HAP-1 (cell line): ENCODE measurements around the gene HAND1.

ENCODE experiments used
- DNase-seq, 2 experiments: peaks; one replicate each; pipeline ENCODE4 v3.0.0-alpha.2; 2016 to 2020; ENCODE audit warnings: low spot score in 2 of 2
- H3K27me3 ChIP-seq: fragments of 250-450 bp; sonication (Bioruptor Pico); 2 replicates; pipeline ENCODE4 v1.5.1; 2020; ENCODE audit warnings: low read depth, mild to moderate bottlenecking, moderate library complexity
- H3K36me3 ChIP-seq: fragments of 250-450 bp; sonication (Bioruptor Pico); replicated peaks from 2 replicates; pipeline ENCODE4 v1.5.1; 2020; ENCODE audit warnings: mild to moderate bottlenecking
- H3K4me1 ChIP-seq: fragments of 250-450 bp; sonication (Bioruptor Pico); 2 replicates; pipeline ENCODE4 v1.5.1; 2020; ENCODE audit warnings: mild to moderate bottlenecking
- H3K4me3 ChIP-seq: fragments of 250-450 bp; sonication (Bioruptor Pico); 2 replicates; pipeline ENCODE4 v1.5.1; 2020; ENCODE audit warnings: mild to moderate bottlenecking, moderate library complexity
- H3K9me3 ChIP-seq: fragments of 250-450 bp; sonication (Bioruptor Pico); 2 replicates; pipeline ENCODE4 v1.5.1; 2020; ENCODE audit warnings: mild to moderate bottlenecking, moderate library complexity
- in situ Hi-C: fragments of 300-500 bp; cut with MboI; formaldehyde crosslinking; loops from 3 replicates; pipeline ENCODE4 v1.14.3; 2020; ENCODE audit warnings: low sequenced_read_pairs, inconsistent platforms, mixed read lengths

Gene HAND1

GRCh38 chr5:154494036-154494435 lies 16.0 kb upstream of the HAND1 start:
- Histone ChIP-seq H3K4me3 (no peak overlapping the region), H3K4me1 (no peaks in the 10 kb centered on the region), H3K27me3 (peaks cover 70% of the 10 kb centered on the region), H3K36me3 (no peaks in the 10 kb centered on the region), H3K9me3 (no peaks in the 10 kb centered on the region)
- in situ Hi-C loops: no loop called here
- no peak for DNase-seq

GRCh38 chr5:154493274-154493673 lies 15.2 kb upstream of the HAND1 start:
- no peaks in the 10 kb centered on the region for H3K9me3 ChIP-seq
- no peak for DNase-seq
- no peak overlapping the region for H3K4me3 ChIP-seq
- no peaks in the 10 kb centered on the region for H3K4me1 ChIP-seq
- in situ Hi-C loops: no loop called here
- no peaks in the 10 kb centered on the region for H3K36me3 ChIP-seq
- H3K27me3 ChIP-seq: peaks cover 76% of the 10 kb centered on the region

GRCh38 chr5:154491941-154492340 lies 13.9 kb upstream of the HAND1 start:
- H3K36me3 ChIP-seq: no peaks in the 10 kb centered on the region
- no peaks in the 10 kb centered on the region for H3K4me1 ChIP-seq
- no peaks in the 10 kb centered on the region for H3K9me3 ChIP-seq
- DNase-seq: no peak
- H3K27me3 ChIP-seq: peaks cover 84% of the 10 kb centered on the region
- H3K4me3 ChIP-seq: no peak overlapping the region
- in situ Hi-C loops: no loop called here

- Histone ChIP-seq H3K9me3 (no peaks in the 10 kb centered on the region), H3K36me3 (no peaks in the 10 kb centered on the region), H3K4me1 (peaks cover 24% of the 10 kb centered on the region), H3K4me3 (no peak overlapping the region), H3K27me3 (peaks cover 84% of the 10 kb centered on the region)
- in situ Hi-C loops: no loop called here
- DNase-seq: no peak
Measured at GRCh38 chr5:154487541-154487940, 9.5 kb upstream of the HAND1 start.

- Histone ChIP-seq H3K36me3 (no peaks in the 10 kb centered on the region), H3K27me3 (peaks cover 91% of the 10 kb centered on the region), H3K9me3 (no peaks in the 10 kb centered on the region), H3K4me1 (peaks cover 24% of the 10 kb centered on the region), H3K4me3 (no peak overlapping the region)
- DNase-seq: no peak
- in situ Hi-C loops: no loop called here
Measured at GRCh38 chr5:154486427-154486866, 8.4 kb upstream of the HAND1 start.

- peaks cover 93% of the 10 kb centered on the region for H3K27me3 ChIP-seq
- no peak for DNase-seq
- no peak overlapping the region for H3K4me3 ChIP-seq
- H3K9me3 ChIP-seq: no peaks in the 10 kb centered on the region
- no peaks in the 10 kb centered on the region for H3K36me3 ChIP-seq
- in situ Hi-C loops: no loop called here
- peaks cover 24% of the 10 kb centered on the region for H3K4me1 ChIP-seq
Measured at GRCh38 chr5:154485850-154486426, 7.9 kb upstream of the HAND1 start.

- no peak overlapping the region for H3K4me3 ChIP-seq
- no peaks in the 10 kb centered on the region for H3K36me3 ChIP-seq
- no peaks in the 10 kb centered on the region for H3K9me3 ChIP-seq
- peak; percentile 80 to 97 for DNase-seq
- H3K27me3 ChIP-seq: peaks cover 93% of the 10 kb centered on the region
- in situ Hi-C loops: no loop called here
- peaks cover 24% of the 10 kb centered on the region for H3K4me1 ChIP-seq
Measured at GRCh38 chr5:154485096-154485491, 7.1 kb upstream of the HAND1 start.

GRCh38 chr5:154484393-154485095 lies 6.5 kb upstream of the HAND1 start:
- in situ Hi-C loops: no loop called here

GRCh38 chr5:154483654-154484392 lies 5.8 kb upstream of the HAND1 start:
- no peaks in the 10 kb centered on the region for H3K9me3 ChIP-seq
- H3K36me3 ChIP-seq: no peaks in the 10 kb centered on the region
- in situ Hi-C loops: no loop called here
- peaks cover 24% of the 10 kb centered on the region for H3K4me1 ChIP-seq
- no peak overlapping the region for H3K4me3 ChIP-seq
- DNase-seq: peak in 1 of 2 experiments; percentile 44
- peaks cover 93% of the 10 kb centered on the region for H3K27me3 ChIP-seq

More at GRCh38 chr5:154484393-154485095, 6.5 kb upstream of the HAND1 start:
- H3K4me3 ChIP-seq: no peak overlapping the region
- no peaks in the 10 kb centered on the region for H3K36me3 ChIP-seq
- peaks cover 24% of the 10 kb centered on the region for H3K4me1 ChIP-seq
- no peak for DNase-seq
- no peaks in the 10 kb centered on the region for H3K9me3 ChIP-seq
- peaks cover 93% of the 10 kb centered on the region for H3K27me3 ChIP-seq

- DNase-seq: peak in 1 of 2 experiments; percentile 41
- Histone ChIP-seq H3K27me3 (peaks cover 95% of the 10 kb centered on the region), H3K4me3 (no peak overlapping the region), H3K9me3 (no peaks in the 10 kb centered on the region), H3K36me3 (no peaks in the 10 kb centered on the region), H3K4me1 (peaks cover 24% of the 10 kb centered on the region)
- in situ Hi-C loops: no loop called here
Measured at GRCh38 chr5:154482528-154483449, 4.8 kb upstream of the HAND1 start.

GRCh38 chr5:154481584-154482381 lies 3.8 kb upstream of the HAND1 start:
- no peak for DNase-seq
- H3K4me3 ChIP-seq: no peak overlapping the region
- peaks cover 95% of the 10 kb centered on the region for H3K27me3 ChIP-seq
- in situ Hi-C loops: no loop called here
- H3K4me1 ChIP-seq: peaks cover 24% of the 10 kb centered on the region
- no peaks in the 10 kb centered on the region for H3K36me3 ChIP-seq
- H3K9me3 ChIP-seq: no peaks in the 10 kb centered on the region

- peaks cover 18% of the 10 kb centered on the region for H3K4me1 ChIP-seq
- no peak for DNase-seq
- no peak overlapping the region for H3K4me3 ChIP-seq
- no peaks in the 10 kb centered on the region for H3K36me3 ChIP-seq
- peaks cover 95% of the 10 kb centered on the region for H3K27me3 ChIP-seq
- no peaks in the 10 kb centered on the region for H3K9me3 ChIP-seq
- in situ Hi-C loops: no loop called here
Measured at GRCh38 chr5:154480847-154481246, 2.8 kb upstream of the HAND1 start.
